SHP77 treated with DMSO at 0.1 percent for 48 hours (cell line): ENCODE measurements around the gene SLC38A10.

Experiments
- DNase-seq: peaks from one replicate; lab custom pipeline; 2025; lab: John Stamatoyannopoulos, UW

SLC38A10 gene

DNA sequence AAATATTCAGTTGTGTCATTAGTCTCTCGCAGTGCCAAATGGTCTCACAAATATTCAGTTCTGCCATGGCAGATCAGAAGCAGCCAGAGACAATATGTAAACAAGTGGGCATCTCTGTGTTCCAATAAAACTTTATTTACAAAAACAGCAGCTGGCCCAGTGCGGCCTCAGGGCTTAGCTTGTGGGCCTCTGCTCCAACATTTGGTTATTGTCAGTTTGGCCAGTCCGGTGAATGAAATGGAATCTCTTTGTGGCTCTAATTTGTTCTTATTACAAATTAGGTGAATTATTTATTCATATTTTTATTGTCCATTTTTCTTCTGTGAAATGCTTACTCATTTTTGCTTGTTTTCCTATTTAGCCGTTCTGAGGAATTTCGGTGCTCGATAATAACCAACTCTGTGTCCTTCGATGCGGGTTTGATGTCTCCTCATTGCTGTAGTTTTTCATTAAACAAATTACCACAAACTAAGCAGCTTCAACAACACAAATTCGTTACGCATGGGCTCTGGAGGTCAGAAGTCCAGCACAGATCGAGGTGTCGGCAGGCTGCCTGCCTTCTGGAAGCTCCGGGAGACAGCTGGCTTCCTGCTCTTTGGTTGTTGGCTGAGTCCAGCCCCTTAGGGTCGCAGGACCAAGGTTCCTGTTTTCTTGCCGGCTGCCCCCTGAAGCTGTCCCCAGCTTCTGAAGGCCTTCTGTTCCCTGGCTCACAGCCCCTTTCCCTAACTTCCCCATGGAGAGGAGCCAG, 4.1 kb upstream of the SLC38A10 start:
- no peak for DNase-seq

- no peak for DNase-seq
These were observed 3.4 kb upstream of the SLC38A10 start for GRCh38 chr17:81298325-81298990.

DNA sequence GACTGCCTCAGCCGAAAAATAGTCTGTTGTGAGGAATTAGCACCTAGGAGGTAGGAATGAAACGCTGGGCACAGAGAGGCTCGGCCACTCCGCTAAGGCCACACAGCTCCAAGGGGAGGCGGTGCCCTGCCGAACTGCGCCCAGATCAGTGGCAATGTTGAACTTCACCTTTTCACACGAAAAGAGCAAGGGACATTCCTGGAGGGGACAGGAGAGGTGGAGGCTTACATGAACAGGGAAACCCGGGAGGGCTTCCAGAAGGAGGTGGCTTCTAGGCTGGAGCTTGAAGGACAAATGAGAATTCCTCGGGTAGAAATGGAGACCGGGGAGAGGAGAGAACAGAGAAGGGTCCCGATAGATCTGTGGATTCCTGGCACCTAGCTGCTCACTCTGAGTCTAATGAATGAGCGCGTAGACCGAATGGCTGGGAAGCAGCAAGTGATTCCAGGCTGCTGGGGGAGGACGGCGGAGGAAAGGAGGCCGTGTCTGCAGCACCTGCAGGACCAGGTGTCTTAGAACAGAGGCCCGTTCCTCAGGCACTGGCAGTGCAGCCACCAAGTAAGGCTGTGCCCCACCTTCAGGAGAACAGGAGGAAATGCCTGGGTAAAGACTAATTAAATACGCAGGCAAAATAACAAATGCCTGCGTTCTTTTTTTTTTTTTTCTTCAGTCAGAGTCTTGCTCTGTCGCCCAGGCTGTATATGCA, 722 bp upstream of the SLC38A10 start:
- peak; percentile 16 for DNase-seq

- DNase-seq, result no peak
These were observed 536 bp downstream of the SLC38A10 start for GRCh38 chr17:81294512-81295030.

DNA sequence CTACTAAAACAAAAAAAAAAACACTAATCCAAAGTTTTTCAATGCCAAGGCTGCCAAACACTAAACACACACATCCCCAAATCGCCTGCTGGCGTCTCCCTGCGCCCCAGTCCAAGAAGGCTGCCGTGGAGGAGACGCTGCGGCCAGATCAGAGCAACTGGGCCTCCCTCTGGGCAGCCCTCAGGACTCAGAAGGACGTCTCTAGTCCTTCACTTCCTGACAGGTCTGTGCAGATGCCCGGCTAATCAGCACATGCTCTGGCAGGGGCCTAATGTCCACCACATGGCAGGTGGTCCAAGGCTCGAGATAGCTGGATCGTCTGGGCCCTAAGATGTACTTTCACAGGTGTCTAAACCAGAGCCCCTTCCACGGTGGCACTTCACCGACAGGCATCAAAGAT, 2.7 kb downstream of the SLC38A10 start:
- no peak for DNase-seq

DNA sequence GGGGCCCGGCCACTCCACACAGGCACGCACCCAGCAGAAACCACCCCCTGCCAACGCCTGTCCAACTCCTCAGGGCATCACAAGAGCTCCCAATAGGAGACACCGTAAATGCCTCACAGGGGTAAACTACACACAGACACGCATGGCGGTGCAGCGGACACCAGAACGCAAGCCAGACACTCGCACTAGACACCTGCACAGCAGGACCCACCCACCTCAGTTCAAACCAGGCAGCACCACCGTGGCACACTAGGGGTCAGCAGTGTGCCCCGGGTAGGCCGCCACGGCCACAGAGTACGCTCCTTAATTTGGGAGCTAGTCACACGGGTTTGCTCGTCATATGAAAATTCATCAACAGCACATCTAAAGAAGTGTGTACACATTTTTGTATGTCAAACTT, 3.4 kb downstream of the SLC38A10 start:
- peak; percentile 14 for DNase-seq

GRCh38 chr17:81290230-81290629, 4.9 kb downstream of the SLC38A10 start:
- DNase-seq, result no peak

DNA sequence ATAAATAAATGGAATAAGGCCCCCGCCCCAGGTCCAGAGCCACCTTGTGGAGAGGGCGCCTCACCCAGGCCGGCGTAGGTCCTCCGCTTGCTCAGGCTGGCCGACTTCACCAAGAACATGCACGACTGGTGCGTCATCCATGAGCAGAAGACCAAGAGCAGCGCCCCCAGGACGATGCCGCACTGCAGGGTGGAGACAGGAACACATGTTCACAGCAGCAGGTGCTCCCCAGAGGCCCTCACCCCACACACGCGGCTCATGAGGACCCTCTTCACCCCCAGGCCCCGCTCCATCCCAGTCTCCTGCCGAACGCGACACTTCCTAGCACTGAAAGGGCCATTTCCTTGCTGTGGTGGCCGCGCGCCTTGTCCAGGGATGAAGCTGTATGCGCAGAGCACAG, 5.5 kb downstream of the SLC38A10 start:
- DNase-seq, result no peak

DNA sequence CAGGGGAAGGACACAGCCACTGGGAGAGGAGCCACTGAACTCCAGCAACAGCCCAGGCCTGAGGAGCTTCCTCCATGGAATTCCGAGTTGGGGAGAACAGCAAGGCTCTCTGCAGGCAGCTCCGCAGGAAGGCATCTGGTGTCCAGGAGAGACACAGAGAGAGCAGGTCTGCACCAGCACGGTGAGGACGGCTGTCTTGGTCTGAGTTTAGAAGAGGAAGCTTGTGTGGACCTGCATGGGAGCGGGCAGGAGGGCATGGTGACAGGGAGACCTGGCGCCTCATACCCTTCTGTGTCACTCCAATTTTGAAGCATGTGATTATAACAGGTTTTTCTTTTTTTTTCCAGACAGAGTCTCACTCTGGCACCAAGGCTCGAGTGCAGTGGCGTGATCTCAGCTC, 6.4 kb downstream of the SLC38A10 start:
- DNase-seq, result no peak

- DNase-seq, result no peak
These were observed 7.2 kb downstream of the SLC38A10 start for GRCh38 chr17:81287741-81288430.

GRCh38 chr17:81287152-81287551, 8.0 kb downstream of the SLC38A10 start:
- no peak for DNase-seq

- no peak for DNase-seq
These were observed 8.5 kb downstream of the SLC38A10 start for GRCh38 chr17:81286491-81287145.

DNA sequence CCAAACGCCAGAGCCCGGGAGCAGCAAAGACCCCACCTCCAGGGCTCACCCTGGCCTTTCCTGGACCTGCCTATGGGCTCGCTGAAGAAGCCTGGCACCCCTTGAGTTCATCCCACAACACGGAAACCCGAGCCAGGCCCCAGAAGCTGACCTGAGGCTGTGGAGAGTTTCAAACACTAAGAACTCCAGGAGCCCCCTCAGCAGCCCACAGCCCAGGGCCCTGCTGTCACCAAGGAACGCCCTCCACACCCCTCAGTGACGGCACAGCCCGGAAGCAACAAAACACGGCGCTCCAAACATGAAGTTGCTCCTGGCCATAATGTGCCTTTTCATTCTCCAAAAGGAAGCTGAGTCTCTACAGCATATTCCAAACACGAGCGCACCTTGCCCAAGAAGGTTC, 9.2 kb downstream of the SLC38A10 start:
- no peak for DNase-seq

- DNase-seq, result no peak
These were observed 9.8 kb downstream of the SLC38A10 start for GRCh38 chr17:81285179-81285878.

- no peak for DNase-seq
These were observed 12.2 kb downstream of the SLC38A10 start for GRCh38 chr17:81282876-81283275.

DNA sequence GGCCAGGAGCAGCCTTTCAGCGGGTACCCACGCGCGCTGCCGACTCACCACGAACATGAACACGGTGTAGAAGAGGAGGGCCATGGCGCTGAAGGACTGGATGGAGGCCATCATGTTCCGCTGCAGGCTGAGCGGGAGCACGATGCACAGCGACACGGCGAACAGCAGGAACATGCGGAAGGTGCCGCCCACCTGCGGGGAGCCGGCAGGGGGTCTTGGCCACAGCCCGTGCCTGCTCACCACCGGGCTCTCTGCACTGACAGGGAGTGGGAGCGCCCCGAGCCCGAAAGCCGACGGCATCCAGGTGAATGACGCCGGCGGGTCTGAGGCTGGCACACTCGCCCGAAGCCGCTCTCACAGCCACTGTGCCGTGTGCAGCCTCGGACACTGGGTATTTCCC, 13.0 kb downstream of the SLC38A10 start:
- DNase-seq, result no peak

DNA sequence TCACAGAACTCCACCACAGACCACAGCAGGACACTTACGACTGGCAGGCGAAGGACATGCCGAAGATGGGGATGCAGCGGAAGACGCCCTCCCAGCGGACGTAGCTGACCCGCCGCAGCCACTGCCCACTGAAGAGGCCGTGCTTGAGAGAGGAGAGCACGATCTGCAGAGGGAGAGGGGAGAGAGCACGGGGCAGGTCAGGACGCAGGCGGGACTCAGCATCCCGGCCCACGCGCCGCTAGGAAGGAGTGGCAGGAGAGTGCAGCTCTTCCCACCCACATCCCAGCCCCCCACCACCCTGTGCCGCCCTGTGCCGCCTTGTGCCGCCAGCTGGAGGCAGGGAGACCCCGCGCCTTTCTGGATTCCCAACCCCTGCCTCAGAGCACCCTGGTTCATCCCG, 14.5 kb downstream of the SLC38A10 start:
- DNase-seq, result no peak

GRCh38 chr17:81279278-81280275, 15.5 kb downstream of the SLC38A10 start:
- DNase-seq, result no peak

GRCh38 chr17:81278831-81279230, 16.3 kb downstream of the SLC38A10 start:
- DNase-seq, result no peak
